Stomach (tissue), 9 donors: Measurements from ENCODE around the gene SDF2L1. TPM values are rescaled to one million over a fixed set of nuclear protein-coding genes. Genes with fewer than 3 reads are reported as not detected.

Experiments used
- DNase-seq, 2 donors: peaks; one replicate each; pipeline versions ENCODE4 v3.0.0 to v3.0.0-alpha.2; 2013 to 2019
- H3K27ac ChIP-seq, 5 donors: fragments of 200-600 bp in 4 of 5; sonication (generic) in 4 of 5; one replicate each; pipeline ENCODE4 v1.5.1; 2013 to 2019; ENCODE audit warnings: mild to moderate bottlenecking in 1 of 5, moderate library complexity in 1 of 5
- H3K27me3 ChIP-seq, 3 donors: fragments of 200-600 bp; sonication (generic); one replicate each; pipeline ENCODE4 v1.5.1; 2017 to 2019; ENCODE audit warnings: mixed run types in 1 of 3
- H3K36me3 ChIP-seq, 4 donors: fragments of 200-600 bp; sonication (generic); 1 replicate in 3 of 4; 2 replicates in 1 of 4; pipeline ENCODE4 v1.5.1; 2016 to 2019
- H3K4me1 ChIP-seq, 4 donors: fragments of 200-600 bp; sonication (generic); one replicate each; pipeline ENCODE4 v1.5.1; 2016 to 2019
- H3K4me3 ChIP-seq, 4 donors: fragments of 200-600 bp; sonication (generic) in 3 of 4; one replicate each; pipeline ENCODE4 v1.5.1; 2016 to 2019; ENCODE audit warnings: mild to moderate bottlenecking in 1 of 4
- H3K9me3 ChIP-seq, 4 donors: fragments of 200-600 bp; sonication (generic); one replicate each; pipeline ENCODE4 v1.5.1; 2016 to 2019
- EP300 ChIP-seq: sonication (generic); formaldehyde crosslinking; IDR thresholded peaks from one replicate; pipeline ENCODE4 v1.6.1; 2017; ENCODE audit warnings: antibody characterized with exemption
- POLR2A ChIP-seq, 4 donors: fragments of 450-650 bp; IDR thresholded peaks; one replicate each; pipeline ENCODE4 v1.6.1; 2016; ENCODE audit warnings: antibody characterized with exemption in 4 of 4, control low read depth in 2 of 4, mild to moderate bottlenecking in 1 of 4, moderate library complexity in 1 of 4
- POLR2AphosphoS5 ChIP-seq, 3 donors: sonication (generic); formaldehyde crosslinking; IDR thresholded peaks; one replicate each; pipeline ENCODE4 v1.6.1; 2016; ENCODE audit warnings: antibody characterized with exemption in 3 of 3
- WGBS, 5 donors: extraction: QIAGEN DNeasy Blood & Tissue Kit in 3 of 5; methylation state at CpG; one replicate each; pipeline versions ENCODE4 v1.1.5 to v1.1.7; 2013 to 2018; 5-methylcytosine and 5-hydroxymethylcytosine counted together
- intact Hi-C: fragments of 100-400 bp; cut with DNase I; formaldehyde crosslinking; loops from one replicate; pipeline ENCODE4 v1.15.1; 2023; ENCODE audit warnings: low total_unique reads
- polyA plus RNA-seq, 3 donors: library from polyadenylated mRNA; stranded (reverse); fragments of 200-250 nt; gene quantifications; one replicate each; pipeline ENCODE4 v1.2.3, GENCODE V29; 2013
- total RNA-seq, 5 donors: library from RNA; depleted of rRNA; stranded (reverse); fragments of >200 nt; gene quantifications; one replicate each; pipeline versions ENCODE4 v1.1.0 to v1.2.3, GENCODE V29; 2014 to 2016
- TF ChIP-seq, protein P1 (sequence below), 7 experiments: fragments of 450-650 bp in 4 of 7; fragments of 200-600 bp in 3 of 7; sonication (generic) in 3 of 7; IDR thresholded peaks; one replicate each; pipeline ENCODE4 v1.5.1; 2016 to 2019; ENCODE audit warnings: antibody characterized with exemption in 7 of 7, control low read depth in 2 of 7, mild to moderate bottlenecking in 1 of 7
- donor health status: healthy with polysubstance abuse.
- donor health status: Bipolar disorder and iron deficiency.
- donor health status: healthy.

Gene SDF2L1
- total and polyA plus RNA-seq, 8 donors = 4.0 to 101 (median 36.4) TPM; not detected in 1

GRCh38 chr22:21621025-21621424 is 21.1 kb upstream of the SDF2L1 start:
- H3K36me3 ChIP-seq = peaks cover 0 to 35% (median 33%) of the 10 kb centered on the region in 4 donors
- intact Hi-C loops = no loop called here
- 72 to 88% (median 75%) methylated on average over 3 of the region's 3 CpGs for WGBS, 5 donors

DNA sequence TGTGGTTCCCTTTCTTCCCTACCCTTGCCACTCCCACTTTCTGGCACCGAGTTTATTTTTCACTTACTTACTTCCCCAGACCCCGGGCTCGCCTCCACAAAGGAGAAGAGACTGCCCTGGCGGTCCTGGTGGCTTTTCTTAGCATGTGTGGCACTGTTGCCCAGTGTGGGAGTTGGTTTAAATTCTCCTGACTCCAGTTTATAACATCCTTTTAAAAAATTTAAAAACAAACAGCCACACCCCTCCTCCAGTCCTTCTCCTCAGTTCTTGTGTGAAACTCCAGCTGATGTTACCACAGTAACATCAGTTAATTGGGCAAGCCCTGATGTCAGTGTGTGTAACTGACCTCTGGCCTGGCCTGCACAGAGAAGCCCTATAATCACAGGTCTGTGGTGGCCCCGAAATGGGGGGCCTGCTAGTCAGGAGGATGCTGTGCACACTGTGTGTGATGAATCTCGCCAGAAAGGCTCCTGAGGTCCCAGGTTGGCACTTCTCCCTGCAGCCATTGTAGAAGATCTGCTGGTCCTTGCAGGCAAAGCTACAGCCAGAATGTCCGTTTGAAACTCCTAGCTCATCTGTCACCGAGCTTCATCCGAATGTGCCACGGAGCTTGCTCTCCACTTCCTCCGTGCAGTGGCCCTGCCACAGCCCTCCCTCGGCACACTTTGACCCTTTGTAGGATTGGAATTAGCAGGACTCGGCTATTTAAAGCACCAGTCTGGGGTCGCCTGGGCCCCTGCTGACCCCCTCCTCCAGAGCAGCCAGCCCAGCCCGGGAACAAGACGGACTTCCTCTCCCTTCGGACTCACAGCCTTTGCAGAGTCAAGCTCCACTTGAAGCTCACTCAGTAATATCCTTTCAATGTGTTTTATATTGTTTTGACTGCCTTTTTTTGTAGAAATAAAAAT is 19.8 kb upstream of the SDF2L1 start:
- no peak overlapping the region for H3K4me3 ChIP-seq
- intact Hi-C loops = no loop called here
- TF ChIP-seq POLR2AphosphoS5 (IDR thresholded peaks at IDR 0.05) (no peak), POLR2A (IDR thresholded peaks at IDR 0.05) (no peak)
- H3K4me1 ChIP-seq = peaks cover 20 to 95% (median 54%) of the 10 kb centered on the region in 4 donors
- DNase-seq = no peak
- H3K9me3 ChIP-seq = no peaks in the 10 kb centered on the region
- H3K27ac ChIP-seq = no peak overlapping the region
- no peaks in the 10 kb centered on the region for H3K27me3 ChIP-seq
- 69 to 76% (median 74%) methylated on average over 17 of the region's 17 CpGs for WGBS, 5 donors
- peaks cover 0 to 42% (median 34%) of the 10 kb centered on the region in 4 donors for H3K36me3 ChIP-seq

More at GRCh38 chr22:21621025-21621424, 21.1 kb upstream of the SDF2L1 start:
- TF ChIP-seq, protein P1, sequence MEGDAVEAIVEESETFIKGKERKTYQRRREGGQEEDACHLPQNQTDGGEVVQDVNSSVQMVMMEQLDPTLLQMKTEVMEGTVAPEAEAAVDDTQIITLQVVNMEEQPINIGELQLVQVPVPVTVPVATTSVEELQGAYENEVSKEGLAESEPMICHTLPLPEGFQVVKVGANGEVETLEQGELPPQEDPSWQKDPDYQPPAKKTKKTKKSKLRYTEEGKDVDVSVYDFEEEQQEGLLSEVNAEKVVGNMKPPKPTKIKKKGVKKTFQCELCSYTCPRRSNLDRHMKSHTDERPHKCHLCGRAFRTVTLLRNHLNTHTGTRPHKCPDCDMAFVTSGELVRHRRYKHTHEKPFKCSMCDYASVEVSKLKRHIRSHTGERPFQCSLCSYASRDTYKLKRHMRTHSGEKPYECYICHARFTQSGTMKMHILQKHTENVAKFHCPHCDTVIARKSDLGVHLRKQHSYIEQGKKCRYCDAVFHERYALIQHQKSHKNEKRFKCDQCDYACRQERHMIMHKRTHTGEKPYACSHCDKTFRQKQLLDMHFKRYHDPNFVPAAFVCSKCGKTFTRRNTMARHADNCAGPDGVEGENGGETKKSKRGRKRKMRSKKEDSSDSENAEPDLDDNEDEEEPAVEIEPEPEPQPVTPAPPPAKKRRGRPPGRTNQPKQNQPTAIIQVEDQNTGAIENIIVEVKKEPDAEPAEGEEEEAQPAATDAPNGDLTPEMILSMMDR (IDR thresholded peaks at IDR 0.05) = no peak
- no peak for TF ChIP-seq POLR2AphosphoS5 (IDR thresholded peaks at IDR 0.05)
- no peak for TF ChIP-seq EP300
- TF ChIP-seq POLR2A (IDR thresholded peaks at IDR 0.05) = no peak
- DNase-seq = no peak
- Histone ChIP-seq H3K27me3 (no peaks in the 10 kb centered on the region), H3K4me1 (peaks cover 28 to 94% (median 58%) of the 10 kb centered on the region in 4 donors), H3K27ac (no peak overlapping the region), H3K4me3 (no peak overlapping the region), H3K9me3 (no peaks in the 10 kb centered on the region)

DNA sequence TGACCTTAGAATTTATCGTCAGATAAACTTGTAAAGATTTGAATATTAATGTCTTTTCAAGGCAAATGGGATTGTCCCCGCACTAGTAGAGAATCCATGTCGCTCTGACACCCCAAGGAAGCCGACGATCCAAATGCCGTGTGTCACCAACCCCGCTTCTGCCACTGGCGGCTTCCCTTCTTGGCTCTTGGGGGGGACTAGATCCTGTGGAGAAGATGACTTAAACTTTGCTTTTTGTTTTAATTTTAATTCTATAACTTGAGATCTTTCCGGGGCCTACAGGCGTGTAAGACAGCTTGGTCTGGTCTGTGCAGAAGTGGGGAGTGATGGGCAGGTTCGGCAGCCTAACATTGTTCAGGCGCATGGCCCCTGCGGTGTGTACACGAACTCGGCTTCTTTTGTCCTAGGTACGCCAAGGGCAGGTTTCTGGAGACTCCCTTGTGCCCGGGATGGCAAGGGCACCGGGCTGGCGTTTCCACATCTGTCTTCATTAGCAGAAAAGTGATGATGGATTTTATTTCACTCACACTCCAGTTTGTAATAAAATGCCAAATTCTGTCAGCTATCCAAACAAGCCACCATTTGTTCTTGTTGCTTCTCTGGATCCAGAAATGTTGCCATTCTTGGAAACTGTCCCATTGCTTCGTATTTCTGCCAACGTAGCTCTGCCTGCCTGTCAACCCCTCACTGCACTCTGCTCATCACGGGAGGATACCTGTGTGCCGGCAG is 19.0 kb upstream of the SDF2L1 start:
- no peak for TF ChIP-seq POLR2A (IDR thresholded peaks at IDR 0.05)
- no peak for TF ChIP-seq EP300
- no peak for TF ChIP-seq POLR2AphosphoS5 (IDR thresholded peaks at IDR 0.05)
- TF ChIP-seq, protein P1 (IDR thresholded peaks at IDR 0.05) = no peak
- DNase-seq = no peak
- Histone ChIP-seq H3K36me3 (peaks cover 5 to 47% (median 39%) of the 10 kb centered on the region in 4 donors), H3K27ac (no peak overlapping the region), H3K4me3 (no peak overlapping the region), H3K27me3 (no peaks in the 10 kb centered on the region), H3K9me3 (no peaks in the 10 kb centered on the region), H3K4me1 (peaks cover 20 to 95% (median 52%) of the 10 kb centered on the region in 4 donors)
- 80 to 86% (median 81%) methylated on average over 23 of the region's 23 CpGs for WGBS, 5 donors
- intact Hi-C loops = no loop called here

- intact Hi-C loops = no loop called here
- TF ChIP-seq, protein P1 (IDR thresholded peaks at IDR 0.05) = no peak
- TF ChIP-seq POLR2A (IDR thresholded peaks at IDR 0.05) = no peak
- no peak for TF ChIP-seq POLR2AphosphoS5 (IDR thresholded peaks at IDR 0.05)
- TF ChIP-seq EP300 = no peak
- WGBS, 5 donors = 74 to 92% (median 82%) methylated on average over 7 of the region's 7 CpGs
- no peak for DNase-seq
- H3K4me3 ChIP-seq = no peak overlapping the region
- H3K27ac ChIP-seq = peak overlapping the region in 2 of 5 donors; percentile 17 to 38
- no peaks in the 10 kb centered on the region for H3K27me3 ChIP-seq
- H3K36me3 ChIP-seq = peaks cover 5 to 46% (median 41%) of the 10 kb centered on the region in 4 donors
- H3K9me3 ChIP-seq = no peaks in the 10 kb centered on the region
- peaks cover 26 to 95% (median 56%) of the 10 kb centered on the region in 4 donors for H3K4me1 ChIP-seq
These were observed 18.5 kb upstream of the SDF2L1 start for GRCh38 chr22:21623648-21623970.
